Putamen (tissue), 1 donor: ENCODE data around the gene TRIO.
"Not testable (repeated sequence)": the region's sequence is repeated elsewhere in the genome, so short reads cannot be mapped to it uniquely, and the experiment has no call there.

ENCODE experiments used
- DNase-seq: peaks from one replicate; pipeline ENCODE4 v3.0.0-alpha.2; 2016; ENCODE audit warnings: low spot score

The TRIO gene

GRCh38 chr5:14142827-14143545 is at the start of gene TRIO:
TRIO (plus strand) TSS chr5:14143342; CDS start chr5:14143726, 384 bp downstream.
- DNase-seq: peak; percentile 92

- not testable (repeated sequence) for DNase-seq
These were observed 45.8 kb upstream of the TRIO start for GRCh38 chr5:14097380-14097779.

- no peak for DNase-seq
These were observed 45.1 kb upstream of the TRIO start for GRCh38 chr5:14097998-14098471.

- DNase-seq: no peak
These were observed 42.9 kb upstream of the TRIO start for GRCh38 chr5:14100281-14100680.

- no peak for DNase-seq
These were observed 41.2 kb upstream of the TRIO start for GRCh38 chr5:14101922-14102321.

- DNase-seq: no peak
These were observed 40.5 kb upstream of the TRIO start for GRCh38 chr5:14102666-14103065.

- DNase-seq: no peak
These were observed 37.3 kb upstream of the TRIO start for GRCh38 chr5:14105718-14106410.

- DNase-seq: no peak
These were observed 35.6 kb upstream of the TRIO start for GRCh38 chr5:14107536-14107935.

- DNase-seq: peak; percentile 42
These were observed 34.8 kb upstream of the TRIO start for GRCh38 chr5:14108170-14108996.

GRCh38 chr5:14109041-14109747 is 33.9 kb upstream of the TRIO start:
- DNase-seq: no peak

GRCh38 chr5:14109771-14110170 is 33.4 kb upstream of the TRIO start:
- DNase-seq: no peak

GRCh38 chr5:14110196-14110595 is 32.9 kb upstream of the TRIO start:
- DNase-seq: no peak

GRCh38 chr5:14110680-14111079 is 32.5 kb upstream of the TRIO start:
- DNase-seq: no peak

GRCh38 chr5:14112998-14113652 is 30.0 kb upstream of the TRIO start:
- no peak for DNase-seq

- no peak for DNase-seq
These were observed 28.4 kb upstream of the TRIO start for GRCh38 chr5:14114615-14115251.

GRCh38 chr5:14115323-14115895 is 27.7 kb upstream of the TRIO start:
- DNase-seq: no peak

- peak; percentile 92 for DNase-seq
These were observed 24.4 kb upstream of the TRIO start for GRCh38 chr5:14118551-14119320.

- DNase-seq: no peak
These were observed 23.0 kb upstream of the TRIO start for GRCh38 chr5:14120176-14120575.

- DNase-seq: no peak
These were observed 21.6 kb upstream of the TRIO start for GRCh38 chr5:14121552-14121951.

GRCh38 chr5:14122089-14122488 is 21.1 kb upstream of the TRIO start:
- no peak for DNase-seq
